Measurements from ENCODE around the gene COQ7. TPM values are rescaled to one million over a fixed set of nuclear protein-coding genes. Genes with fewer than 3 reads are reported as not detected.

Gene COQ7
- total and polyA plus RNA-seq, 8 donors = 15.1 to 32.0 (median 28.5) TPM

DNA sequence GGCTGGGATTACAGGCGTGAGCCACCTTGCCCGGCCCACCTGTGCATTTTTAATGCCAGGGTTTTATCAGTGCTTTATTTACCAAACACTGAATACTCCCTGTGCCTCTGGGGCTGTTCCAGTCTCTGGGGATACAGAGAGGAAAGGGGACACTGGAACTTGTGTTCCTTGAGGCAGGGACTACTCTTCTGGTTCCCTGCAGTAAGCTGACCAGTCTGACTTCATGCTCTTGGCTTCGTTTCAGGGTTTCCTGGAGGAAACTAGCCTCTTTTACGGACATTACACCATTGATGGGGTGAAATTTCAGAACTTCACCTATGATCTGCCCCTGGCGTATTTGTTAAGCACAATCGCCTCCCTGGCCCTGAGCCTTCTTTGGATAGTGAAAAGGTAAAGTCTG, 37.4 kb upstream of the COQ7 start:
- intact Hi-C loops (cut with DNase I) = no loop called here

GRCh38 chr16:19031738-19032137, 35.7 kb upstream of the COQ7 start:
- Histone ChIP-seq H3K9me3 (peaks cover 0 to 2% of the 10 kb centered on the region in 2 donors), H3K36me3 (peaks cover 0 to 14% of the 10 kb centered on the region in 2 donors), H3K4me3 (no peak overlapping the region), H3K4me1 (no peaks in the 10 kb centered on the region), H3K27ac (no peak overlapping the region), H3K27me3 (no peaks in the 10 kb centered on the region)
- no peak for DNase-seq
- TF ChIP-seq, protein P1, sequence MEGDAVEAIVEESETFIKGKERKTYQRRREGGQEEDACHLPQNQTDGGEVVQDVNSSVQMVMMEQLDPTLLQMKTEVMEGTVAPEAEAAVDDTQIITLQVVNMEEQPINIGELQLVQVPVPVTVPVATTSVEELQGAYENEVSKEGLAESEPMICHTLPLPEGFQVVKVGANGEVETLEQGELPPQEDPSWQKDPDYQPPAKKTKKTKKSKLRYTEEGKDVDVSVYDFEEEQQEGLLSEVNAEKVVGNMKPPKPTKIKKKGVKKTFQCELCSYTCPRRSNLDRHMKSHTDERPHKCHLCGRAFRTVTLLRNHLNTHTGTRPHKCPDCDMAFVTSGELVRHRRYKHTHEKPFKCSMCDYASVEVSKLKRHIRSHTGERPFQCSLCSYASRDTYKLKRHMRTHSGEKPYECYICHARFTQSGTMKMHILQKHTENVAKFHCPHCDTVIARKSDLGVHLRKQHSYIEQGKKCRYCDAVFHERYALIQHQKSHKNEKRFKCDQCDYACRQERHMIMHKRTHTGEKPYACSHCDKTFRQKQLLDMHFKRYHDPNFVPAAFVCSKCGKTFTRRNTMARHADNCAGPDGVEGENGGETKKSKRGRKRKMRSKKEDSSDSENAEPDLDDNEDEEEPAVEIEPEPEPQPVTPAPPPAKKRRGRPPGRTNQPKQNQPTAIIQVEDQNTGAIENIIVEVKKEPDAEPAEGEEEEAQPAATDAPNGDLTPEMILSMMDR (IDR thresholded peaks at IDR 0.05) = no peak
- intact Hi-C loops (cut with DNase I) = no loop called here
- ATAC-seq = no peak

More for the DNA sequence above, 37.4 kb upstream of the COQ7 start:
- H3K27ac ChIP-seq = no peak overlapping the region
- H3K9me3 ChIP-seq = no peaks in the 10 kb centered on the region
- H3K36me3 ChIP-seq = peaks cover 0 to 8% of the 10 kb centered on the region in 2 donors
- no peak for DNase-seq
- TF ChIP-seq, protein P1 (IDR thresholded peaks at IDR 0.05) = no peak
- H3K4me1 ChIP-seq = no peaks in the 10 kb centered on the region
- no peak for ATAC-seq
- no peak overlapping the region for H3K4me3 ChIP-seq
- H3K27me3 ChIP-seq = no peaks in the 10 kb centered on the region

GRCh38 chr16:19033761-19034160, 33.7 kb upstream of the COQ7 start:
- TF ChIP-seq, protein P1 (IDR thresholded peaks at IDR 0.05) = no peak
- Histone ChIP-seq H3K36me3 (peaks cover 0 to 14% of the 10 kb centered on the region in 2 donors), H3K4me1 (no peaks in the 10 kb centered on the region), H3K27me3 (no peaks in the 10 kb centered on the region), H3K9me3 (peaks cover 0 to 2% of the 10 kb centered on the region in 2 donors), H3K4me3 (no peak overlapping the region), H3K27ac (no peak overlapping the region)
- DNase-seq = no peak
- intact Hi-C loops (cut with DNase I) = no loop called here
- no peak for ATAC-seq

- intact Hi-C loops (cut with DNase I) = no loop called here
- Histone ChIP-seq H3K4me1 (no peaks in the 10 kb centered on the region), H3K9me3 (peaks cover 0 to 2% of the 10 kb centered on the region in 2 donors), H3K27ac (no peak overlapping the region), H3K4me3 (no peak overlapping the region), H3K27me3 (no peaks in the 10 kb centered on the region), H3K36me3 (peaks cover 0 to 6% of the 10 kb centered on the region in 2 donors)
- no peak for ATAC-seq
- no peak for DNase-seq
- TF ChIP-seq, protein P1 (IDR thresholded peaks at IDR 0.05) = no peak
Observed at GRCh38 chr16:19040400-19040799, 27.0 kb upstream of the COQ7 start.

- DNase-seq (no peak), ATAC-seq (no peak)
- Histone ChIP-seq H3K4me1 (no peaks in the 10 kb centered on the region), H3K36me3 (no peaks in the 10 kb centered on the region), H3K4me3 (no peak overlapping the region), H3K9me3 (no peaks in the 10 kb centered on the region), H3K27ac (no peak overlapping the region), H3K27me3 (no peaks in the 10 kb centered on the region)
- intact Hi-C loops (cut with DNase I) = no loop called here
- TF ChIP-seq, protein P1 (IDR thresholded peaks at IDR 0.05) = no peak
Observed at GRCh38 chr16:19044769-19045168, 22.6 kb upstream of the COQ7 start.
